Adrenal gland (tissue), 12 donors: ENCODE measurements around the gene ECI1. TPM values are rescaled to one million over a fixed set of nuclear protein-coding genes. Genes with fewer than 3 reads are reported as not detected.
"Not testable (repeated sequence)": the region's sequence is repeated elsewhere in the genome, so short reads cannot be mapped to it uniquely, and the experiment has no call there.

ENCODE experiments used
- DNase-seq, 7 donors: peaks; one replicate each; pipeline ENCODE4 v3.0.0-alpha.2; 2019 to 2020
- H3K27ac ChIP-seq, 5 donors: fragments of 200-600 bp; sonication (generic) in 4 of 5; 1 replicate in 3 of 5; 2 replicates in 2 of 5; pipeline versions ENCODE4 v1.5.1 to v1.8.0; 2016 to 2020; ENCODE audit warnings: mild to moderate bottlenecking in 1 of 5
- H3K27me3 ChIP-seq: fragments of 200-600 bp; 2 replicates; pipeline ENCODE4 v1.8.0; 2021
- H3K36me3 ChIP-seq, 2 donors: fragments of 200-600 bp; replicated peaks in 1 of 2; 1 replicate in 1 of 2; 2 replicates in 1 of 2; pipeline versions ENCODE4 v1.5.1 to v1.8.0; 2018 to 2022
- H3K4me1 ChIP-seq, 2 donors: fragments of 200-600 bp; replicated peaks in 1 of 2; 1 replicate in 1 of 2; 2 replicates in 1 of 2; pipeline versions ENCODE4 v1.5.1 to v1.8.0; 2018 to 2021
- H3K4me3 ChIP-seq, 4 donors: fragments of 200-600 bp; sonication (generic) in 3 of 4; one replicate each; pipeline ENCODE4 v1.5.1; 2016 to 2018
- H3K9me3 ChIP-seq, 3 donors: fragments of 200-600 bp; sonication (generic) in 1 of 3; replicated peaks in 1 of 3; 1 replicate in 2 of 3; 2 replicates in 1 of 3; pipeline versions ENCODE4 v1.5.1 to v1.8.0; 2016 to 2021
- POLR2A ChIP-seq, 2 donors: fragments of 450-650 bp; IDR thresholded peaks; one replicate each; pipeline ENCODE4 v1.6.1; 2017; ENCODE audit warnings: antibody characterized with exemption in 2 of 2, mild to moderate bottlenecking in 2 of 2, moderate library complexity in 1 of 2
- WGBS, 4 donors: extraction: QIAGEN DNeasy Blood & Tissue Kit in 2 of 4; methylation state at CpG; one replicate each; pipeline versions ENCODE4 v1.1.5 to v1.1.7; 2013 to 2017; 5-methylcytosine and 5-hydroxymethylcytosine counted together
- intact Hi-C, 2 donors: fragments of 100-400 bp; cut with DNase I; formaldehyde crosslinking; loops; one replicate each; pipeline versions ENCODE4 v1.14.1 to v1.15.0; 2022 to 2023
- polyA plus RNA-seq, 3 donors: library from polyadenylated mRNA; stranded (reverse); fragments of 200-250 nt in 2 of 3; fragments of 350-450 nt in 1 of 3; fragmentation: Illumina TruSeq in 1 of 3; extraction: RNeasy Lipid Tissue Mini Kit (QIAGEN cat#74804) in 1 of 3; gene quantifications; one replicate each; pipeline ENCODE4 v1.2.3, GENCODE V29; 2013 to 2014
- total RNA-seq, 9 donors: library from RNA; depleted of rRNA in 4 of 9; stranded (reverse); fragments of >200 nt in 4 of 9; fragments of 120-200 nt in 1 of 9; fragmentation: NEBNext Ultra II Directional in 1 of 9; extraction: Animal tissue kit (Norgen Biotek cat#: 25700) in 1 of 9; gene quantifications; one replicate each; pipeline versions ENCODE4 v1.1.0 to v1.2.4, GENCODE V29; 2013 to 2023
- TF ChIP-seq, protein P1 (sequence below), 6 experiments: fragments of 450-650 bp in 4 of 6; fragments of 200-600 bp in 2 of 6; sonication (generic) in 1 of 6; IDR thresholded peaks; 1 replicate in 5 of 6; 2 replicates in 1 of 6; pipeline versions ENCODE4 v1.5.1 to v1.8.0; 2016 to 2021; ENCODE audit warnings: antibody characterized with exemption in 6 of 6, mild to moderate bottlenecking in 2 of 6, moderate library complexity in 1 of 6
- donor health status: healthy with polysubstance abuse.
- donor health status: Bipolar disorder and iron deficiency.
- donor health status: DM: yes; HTN: yes; CAD: no.
- donor health status: DM: no; HTN: no; CAD: no.
- donor health status: DM: no; HTN: no; CAD: no.
- donor health status: DM: yes; HTN: yes; CAD: no.

ECI1 gene
- total and polyA plus RNA-seq, 12 donors, result 5.8 to 172 (median 63.7) TPM

GRCh38 chr16:2205104-2205966, 46.1 kb downstream of the ECI1 start, which contains the start of gene MLST8:
Gene MLST8 (plus strand): TSS chr16:2205454. CDS start chr16:2206086, 632 bp downstream.
- H3K4me1 ChIP-seq, result peaks cover 5 to 17% of the 10 kb centered on the region in 2 donors
- H3K9me3 ChIP-seq, result no peaks in the 10 kb centered on the region
- H3K27me3 ChIP-seq, result no peaks in the 10 kb centered on the region
- H3K4me3 ChIP-seq, result peak within 1 kb of the TSS in 3 of 4 donors; percentile 29 to 85 (median 76)
- TF ChIP-seq, protein P1, sequence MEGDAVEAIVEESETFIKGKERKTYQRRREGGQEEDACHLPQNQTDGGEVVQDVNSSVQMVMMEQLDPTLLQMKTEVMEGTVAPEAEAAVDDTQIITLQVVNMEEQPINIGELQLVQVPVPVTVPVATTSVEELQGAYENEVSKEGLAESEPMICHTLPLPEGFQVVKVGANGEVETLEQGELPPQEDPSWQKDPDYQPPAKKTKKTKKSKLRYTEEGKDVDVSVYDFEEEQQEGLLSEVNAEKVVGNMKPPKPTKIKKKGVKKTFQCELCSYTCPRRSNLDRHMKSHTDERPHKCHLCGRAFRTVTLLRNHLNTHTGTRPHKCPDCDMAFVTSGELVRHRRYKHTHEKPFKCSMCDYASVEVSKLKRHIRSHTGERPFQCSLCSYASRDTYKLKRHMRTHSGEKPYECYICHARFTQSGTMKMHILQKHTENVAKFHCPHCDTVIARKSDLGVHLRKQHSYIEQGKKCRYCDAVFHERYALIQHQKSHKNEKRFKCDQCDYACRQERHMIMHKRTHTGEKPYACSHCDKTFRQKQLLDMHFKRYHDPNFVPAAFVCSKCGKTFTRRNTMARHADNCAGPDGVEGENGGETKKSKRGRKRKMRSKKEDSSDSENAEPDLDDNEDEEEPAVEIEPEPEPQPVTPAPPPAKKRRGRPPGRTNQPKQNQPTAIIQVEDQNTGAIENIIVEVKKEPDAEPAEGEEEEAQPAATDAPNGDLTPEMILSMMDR (IDR thresholded peaks at IDR 0.05), result peak in 3 of 6 experiments; percentile 4 to 13 (median 13)
- TF ChIP-seq POLR2A (IDR thresholded peaks at IDR 0.05), result peak; percentile 83 to 89
- peak within 1 kb of the TSS; percentile 89 to 99 (median 98) for H3K27ac ChIP-seq
- WGBS, 4 donors, result 0 to 1% (median 0%) methylated on average over 12 to 93 of the region's 93 CpGs
- intact Hi-C loops, result no loop called here
- peaks cover 0 to 35% of the 10 kb centered on the region in 2 donors for H3K36me3 ChIP-seq
- peak; percentile 84 to 91 (median 88) for DNase-seq

GRCh38 chr16:2204416-2205103, 46.8 kb downstream of the ECI1 start:
- Histone ChIP-seq H3K4me3 (peak overlapping the region in 2 of 4 donors; percentile 76 to 85), H3K27ac (peak overlapping the region in 4 of 5 donors; percentile 91 to 99 (median 98))
- intact Hi-C loops, result no loop called here

GRCh38 chr16:2203119-2203688, 48.2 kb downstream of the ECI1 start:
- H3K9me3 ChIP-seq, H3K4me3 ChIP-seq, H3K27me3 ChIP-seq, H3K27ac ChIP-seq, DNase-seq, intact Hi-C loops: not testable (repeated sequence)
- 94 to 96% (median 95%) methylated on average over 8 of the region's 8 CpGs for WGBS, 4 donors
- Histone ChIP-seq H3K36me3 (peaks cover 0 to 15% of the 10 kb centered on the region in 2 donors), H3K4me1 (peaks cover 5 to 17% of the 10 kb centered on the region in 2 donors)

More at GRCh38 chr16:2204416-2205103, 46.8 kb downstream of the ECI1 start:
- Histone ChIP-seq H3K27me3 (no peaks in the 10 kb centered on the region), H3K36me3 (peaks cover 0 to 28% of the 10 kb centered on the region in 2 donors), H3K4me1 (peaks cover 5 to 17% of the 10 kb centered on the region in 2 donors), H3K9me3 (no peaks in the 10 kb centered on the region)
- no peak for TF ChIP-seq POLR2A (IDR thresholded peaks at IDR 0.05)
- TF ChIP-seq, protein P1 (IDR thresholded peaks at IDR 0.05), result no peak
- WGBS, 4 donors, result 78 to 84% (median 82%) methylated on average over 10 to 13 of the region's 13 CpGs
- no peak for DNase-seq

DNA sequence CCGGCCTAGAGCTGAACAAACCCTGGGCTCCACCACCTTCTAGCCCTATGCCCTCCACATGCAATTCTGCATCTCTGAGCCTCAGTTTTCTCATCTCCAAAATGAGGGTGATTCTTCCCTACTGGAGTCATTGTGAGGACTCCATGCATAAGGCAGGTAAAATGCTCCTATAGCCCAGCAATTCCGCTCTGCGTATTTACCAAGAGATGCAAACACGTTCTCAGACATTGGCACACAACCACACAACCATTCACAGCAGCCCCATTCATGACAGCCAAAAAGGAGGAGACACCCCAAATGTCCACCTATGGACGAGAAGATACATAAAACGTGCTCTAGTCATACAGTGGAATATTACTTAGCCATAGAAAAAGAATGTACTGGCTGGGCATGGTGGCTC, 51.1 kb downstream of the ECI1 start:
- no peaks in the 10 kb centered on the region for H3K9me3 ChIP-seq

More for the DNA sequence above, 51.1 kb downstream of the ECI1 start:
- Histone ChIP-seq H3K4me1 (peaks cover 5 to 11% of the 10 kb centered on the region in 2 donors), H3K27ac (no peak overlapping the region), H3K4me3 (no peak overlapping the region), H3K36me3 (no peaks in the 10 kb centered on the region), H3K27me3 (peaks cover 7% of the 10 kb centered on the region)
- no peak for DNase-seq
- WGBS, 4 donors, result 86 to 92% (median 90%) methylated on average over 6 of the region's 6 CpGs
- TF ChIP-seq, protein P1 (IDR thresholded peaks at IDR 0.05), result no peak
- TF ChIP-seq POLR2A (IDR thresholded peaks at IDR 0.05), result no peak
- intact Hi-C loops, result no loop called here
